ENCODE results near the gene LCN15.

- TF ChIP-seq CTCF (IDR thresholded peaks at IDR 0.05) (no peak), EZH2 (IDR thresholded peaks at IDR 0.05) (no peak)
These were observed 26.6 kb upstream of the LCN15 start, which contains the start of gene TMEM141 for GRCh38 chr9:136790640-136791515.
